ENCODE measurements around the gene FAM50B. TPM values are rescaled to one million over a fixed set of nuclear protein-coding genes. Genes with fewer than 3 reads are reported as not detected.
"Not testable (repeated sequence)": the region's sequence is repeated elsewhere in the genome, so short reads cannot be mapped to it uniquely, and the experiment has no call there.

FAM50B gene
- total and polyA plus RNA-seq, 2 experiments from 2014 or later, result 2.2 to 2.6 TPM

DNA sequence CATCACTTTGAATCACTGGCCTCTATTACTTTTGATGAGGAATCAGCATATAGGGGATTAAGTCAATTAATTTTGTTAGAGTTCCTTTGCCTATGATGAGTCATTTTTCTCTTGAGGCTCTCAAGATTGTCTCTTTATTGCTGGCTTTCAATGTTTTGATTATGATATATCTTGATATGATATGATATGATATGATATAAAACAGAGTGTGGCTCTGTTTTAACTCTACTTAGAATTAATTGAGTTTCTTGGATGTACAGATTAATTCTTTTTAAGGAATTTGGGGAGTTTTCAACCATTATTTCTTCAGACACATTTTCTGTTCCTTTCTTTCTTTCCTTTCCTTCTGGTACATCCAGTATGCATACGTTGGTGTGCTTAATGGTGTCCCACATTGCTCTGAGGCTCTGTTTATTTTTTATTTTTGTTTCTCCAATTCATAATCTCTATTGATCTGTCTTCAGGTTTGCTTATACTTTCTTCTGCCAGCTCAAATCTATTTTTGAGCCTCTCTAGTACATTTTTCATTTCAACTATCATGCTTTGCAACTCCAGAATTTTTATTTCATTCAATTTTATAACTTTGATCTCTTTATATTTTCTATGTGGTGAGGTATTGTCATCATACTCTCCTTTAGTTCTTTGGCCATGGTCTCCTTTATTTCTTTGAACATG lies 10.8 kb downstream of the FAM50B start:
- no peak for DNase-seq (ENCODE audit: low read depth in 1 of 2, low spot score in 1 of 2)
- H3K27ac ChIP-seq, result no peak overlapping the region
- no peaks in the 10 kb centered on the region for H3K9me3 ChIP-seq (ENCODE audit: low read depth)
- H3K4me3 ChIP-seq, result no peak overlapping the region
- TF ChIP-seq, protein P1, sequence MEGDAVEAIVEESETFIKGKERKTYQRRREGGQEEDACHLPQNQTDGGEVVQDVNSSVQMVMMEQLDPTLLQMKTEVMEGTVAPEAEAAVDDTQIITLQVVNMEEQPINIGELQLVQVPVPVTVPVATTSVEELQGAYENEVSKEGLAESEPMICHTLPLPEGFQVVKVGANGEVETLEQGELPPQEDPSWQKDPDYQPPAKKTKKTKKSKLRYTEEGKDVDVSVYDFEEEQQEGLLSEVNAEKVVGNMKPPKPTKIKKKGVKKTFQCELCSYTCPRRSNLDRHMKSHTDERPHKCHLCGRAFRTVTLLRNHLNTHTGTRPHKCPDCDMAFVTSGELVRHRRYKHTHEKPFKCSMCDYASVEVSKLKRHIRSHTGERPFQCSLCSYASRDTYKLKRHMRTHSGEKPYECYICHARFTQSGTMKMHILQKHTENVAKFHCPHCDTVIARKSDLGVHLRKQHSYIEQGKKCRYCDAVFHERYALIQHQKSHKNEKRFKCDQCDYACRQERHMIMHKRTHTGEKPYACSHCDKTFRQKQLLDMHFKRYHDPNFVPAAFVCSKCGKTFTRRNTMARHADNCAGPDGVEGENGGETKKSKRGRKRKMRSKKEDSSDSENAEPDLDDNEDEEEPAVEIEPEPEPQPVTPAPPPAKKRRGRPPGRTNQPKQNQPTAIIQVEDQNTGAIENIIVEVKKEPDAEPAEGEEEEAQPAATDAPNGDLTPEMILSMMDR (IDR thresholded peaks at IDR 0.05; ENCODE audit: low read depth, low read length), result no peak
- no peaks in the 10 kb centered on the region for H3K4me1 ChIP-seq (ENCODE audit: low read depth)
- H3K27me3 ChIP-seq, result no peaks in the 10 kb centered on the region
- H3K36me3 ChIP-seq, result no peaks in the 10 kb centered on the region

DNA sequence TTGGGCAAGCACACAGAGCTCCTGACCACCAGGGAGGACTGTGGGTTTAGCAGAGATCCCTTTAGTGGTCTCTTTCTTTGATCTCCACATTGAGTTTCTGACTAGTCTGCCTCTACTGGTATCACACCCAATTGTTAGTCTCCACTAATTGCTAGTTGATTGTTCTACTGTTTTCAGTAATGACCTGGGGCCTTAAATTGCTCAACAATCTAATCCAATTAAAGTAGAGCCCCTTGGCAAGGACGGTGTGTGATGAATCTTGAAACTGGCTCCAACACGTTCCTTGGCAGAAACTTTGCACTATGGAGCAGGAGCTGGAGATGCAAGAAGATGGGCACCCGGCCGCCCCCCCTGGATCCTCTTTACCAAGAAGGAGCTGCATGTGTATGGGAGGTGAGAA lies 12.3 kb downstream of the FAM50B start:
- no peak overlapping the region for H3K4me3 ChIP-seq
- no peaks in the 10 kb centered on the region for H3K9me3 ChIP-seq (ENCODE audit: low read depth)
- TF ChIP-seq, protein P1 (IDR thresholded peaks at IDR 0.05; ENCODE audit: low read depth, low read length), result no peak
- no peaks in the 10 kb centered on the region for H3K36me3 ChIP-seq
- no peaks in the 10 kb centered on the region for H3K4me1 ChIP-seq (ENCODE audit: low read depth)
- no peaks in the 10 kb centered on the region for H3K27me3 ChIP-seq
- DNase-seq (ENCODE audit: low read depth in 1 of 2, low spot score in 1 of 2), result no peak
- H3K27ac ChIP-seq, result no peak overlapping the region

DNA sequence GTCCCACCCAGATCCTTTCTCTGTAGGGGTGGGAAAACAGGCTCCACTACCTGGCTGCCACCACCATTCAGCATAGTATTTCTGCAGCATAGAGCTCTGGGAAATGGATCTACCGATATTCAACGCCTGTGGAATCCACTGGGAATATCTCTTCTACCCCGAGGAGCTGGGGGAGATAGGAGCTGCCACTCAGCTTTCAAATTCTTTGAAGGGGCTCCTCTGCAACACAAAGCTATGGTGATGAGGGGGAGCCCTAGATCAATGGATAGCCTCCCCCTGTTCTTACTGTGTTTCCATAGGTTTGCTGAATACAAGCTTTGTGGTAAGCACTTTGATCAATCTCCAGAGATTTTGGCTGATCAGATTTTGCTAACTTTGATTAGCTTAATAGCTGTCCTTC lies 12.9 kb downstream of the FAM50B start:
- H3K36me3 ChIP-seq, result no peaks in the 10 kb centered on the region
- TF ChIP-seq, protein P1 (IDR thresholded peaks at IDR 0.05; ENCODE audit: low read depth, low read length), result no peak
- H3K9me3 ChIP-seq (ENCODE audit: low read depth), result no peaks in the 10 kb centered on the region
- no peaks in the 10 kb centered on the region for H3K27me3 ChIP-seq
- no peak overlapping the region for H3K4me3 ChIP-seq
- no peak for DNase-seq (ENCODE audit: low read depth in 1 of 2, low spot score in 1 of 2)
- H3K4me1 ChIP-seq (ENCODE audit: low read depth), result no peaks in the 10 kb centered on the region
- H3K27ac ChIP-seq, result no peak overlapping the region

DNA sequence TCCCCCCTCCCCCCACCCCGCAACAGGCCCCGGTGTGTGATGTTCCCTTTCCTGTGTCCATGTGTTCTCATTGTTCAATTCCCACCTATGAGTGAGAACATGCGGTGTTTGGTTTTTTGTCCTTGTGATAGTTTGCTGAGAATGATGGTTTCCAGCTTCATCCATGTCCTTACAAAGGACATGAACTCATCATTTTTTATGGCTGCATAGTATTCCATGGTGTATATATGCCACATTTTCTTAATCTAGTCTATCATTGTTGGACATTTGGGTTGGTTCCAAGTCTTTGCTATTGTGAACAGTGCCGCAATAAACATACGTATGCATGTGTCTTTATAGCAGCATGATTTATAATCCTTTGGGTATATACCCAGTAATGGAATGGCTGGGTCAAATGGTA lies 14.1 kb downstream of the FAM50B start:
- H3K9me3 ChIP-seq (ENCODE audit: low read depth); H3K4me3 ChIP-seq; H3K36me3 ChIP-seq; H3K27ac ChIP-seq; H3K4me1 ChIP-seq (ENCODE audit: low read depth); DNase-seq (ENCODE audit: low read depth in 1 of 2, low spot score in 1 of 2); H3K27me3 ChIP-seq: not testable (repeated sequence)

DNA sequence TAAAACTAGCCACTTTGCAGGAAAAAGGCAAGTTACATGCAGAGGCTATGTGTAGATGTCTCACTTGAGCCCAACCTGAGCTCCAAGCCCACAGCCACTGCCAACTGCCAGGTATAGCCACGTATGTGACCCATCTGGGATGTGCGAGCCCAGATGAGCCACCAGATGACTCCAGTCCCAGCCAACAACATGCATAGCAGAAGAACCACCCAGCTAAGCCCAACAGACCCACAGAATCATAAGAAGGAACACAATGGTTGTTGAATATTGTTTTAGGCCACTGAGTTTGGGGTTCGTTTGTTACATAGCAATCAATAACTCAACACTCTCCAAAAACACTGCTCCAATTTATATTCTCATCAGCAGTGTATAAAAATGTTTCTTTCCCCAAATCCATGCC lies 16.3 kb downstream of the FAM50B start:
- no peak overlapping the region for H3K27ac ChIP-seq
- H3K9me3 ChIP-seq (ENCODE audit: low read depth), result no peaks in the 10 kb centered on the region
- DNase-seq (ENCODE audit: low read depth in 1 of 2, low spot score in 1 of 2), result no peak
- no peaks in the 10 kb centered on the region for H3K4me1 ChIP-seq (ENCODE audit: low read depth)
- no peaks in the 10 kb centered on the region for H3K27me3 ChIP-seq
- TF ChIP-seq, protein P1 (IDR thresholded peaks at IDR 0.05; ENCODE audit: low read depth, low read length), result no peak
- no peak overlapping the region for H3K4me3 ChIP-seq
- H3K36me3 ChIP-seq, result no peaks in the 10 kb centered on the region

DNA sequence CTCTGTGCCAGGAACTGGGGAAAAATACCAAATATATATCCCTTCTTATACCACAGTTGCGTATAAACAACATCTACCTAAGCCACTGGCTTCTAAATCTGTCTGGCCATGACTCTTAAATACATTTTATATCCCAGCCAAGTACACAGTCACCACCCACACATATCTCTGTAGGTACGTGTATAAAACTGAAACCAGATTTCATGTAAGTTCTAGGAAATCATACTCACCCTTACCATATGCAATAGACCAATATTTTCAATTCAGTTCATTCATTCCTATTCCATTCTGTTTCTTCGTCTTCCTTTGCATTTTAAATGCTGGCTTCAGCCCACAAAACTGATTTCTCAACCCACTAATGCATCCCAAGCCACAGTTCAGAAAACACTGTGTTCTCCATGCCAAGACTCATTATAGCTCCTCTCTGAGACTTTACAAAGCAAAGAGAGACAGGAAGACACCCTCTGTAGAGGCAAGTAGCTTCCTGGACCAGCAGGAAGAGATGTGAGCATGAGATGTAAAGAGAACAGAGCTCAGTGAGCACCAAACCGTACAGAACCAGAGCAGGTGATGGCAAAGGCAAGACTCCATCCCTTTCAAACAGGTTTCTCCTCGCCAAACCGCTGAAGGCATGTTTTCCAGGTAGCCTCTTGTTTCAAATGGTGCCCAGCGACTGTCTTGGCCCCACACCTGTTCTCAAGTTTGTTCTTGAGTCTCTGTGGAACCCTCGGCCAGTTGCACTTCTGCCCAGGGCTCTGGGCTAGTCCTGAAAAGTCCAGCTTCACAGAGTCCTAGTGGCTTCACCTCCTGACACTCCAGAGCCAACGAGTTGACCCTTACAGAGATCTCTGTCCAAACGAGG lies 18.7 kb downstream of the FAM50B start:
- no peak overlapping the region for H3K27ac ChIP-seq
- peak in 1 of 2 donors; percentile 48 for DNase-seq (ENCODE audit: low read depth in 1 of 2, low spot score in 1 of 2)
- H3K4me1 ChIP-seq (ENCODE audit: low read depth), result no peaks in the 10 kb centered on the region
- no peaks in the 10 kb centered on the region for H3K36me3 ChIP-seq
- no peaks in the 10 kb centered on the region for H3K9me3 ChIP-seq (ENCODE audit: low read depth)
- TF ChIP-seq, protein P1 (IDR thresholded peaks at IDR 0.05; ENCODE audit: low read depth, low read length), result no peak
- no peaks in the 10 kb centered on the region for H3K27me3 ChIP-seq
- H3K4me3 ChIP-seq, result no peak overlapping the region

Measured in cardiac muscle cell (in vitro differentiated cells and primary cell).